Measurements from ENCODE around the gene MRPL20. TPM values are rescaled to one million over a fixed set of nuclear protein-coding genes. Genes with fewer than 3 reads are reported as not detected.
A peak's percentile ranks its signal among the peaks of the same experiment; 100 is the strongest.
"Not testable (repeated sequence)": the region's sequence is repeated elsewhere in the genome, so short reads cannot be mapped to it uniquely, and the experiment has no call there.

MRPL20 gene
- total RNA-seq, 1 experiment from 2014 or later, result 60.9 TPM

GRCh38 chr1:1373815-1374588, 33.1 kb downstream of the MRPL20 start:
- in situ Hi-C loops (cut with HindIII; ENCODE audit: low sequenced_read_pairs), result loop anchor here (10.0 kb wide), 2 partner anchors 61 to 191 kb away; partner anchors contain the start of gene VWA1
- DNase-seq (ENCODE audit: low spot score), result no peak

GRCh38 chr1:1373051-1373814, 33.9 kb downstream of the MRPL20 start:
- no peak for DNase-seq (ENCODE audit: low spot score)
- in situ Hi-C loops (cut with HindIII; ENCODE audit: low sequenced_read_pairs), result loop anchor here (10.0 kb wide), 2 partner anchors 62 to 192 kb away; partner anchors contain the start of gene VWA1

- in situ Hi-C loops (cut with HindIII; ENCODE audit: low sequenced_read_pairs), result loop anchor here (10.0 kb wide), 2 partner anchors 63 to 193 kb away; partner anchors contain the start of gene VWA1
- DNase-seq (ENCODE audit: low spot score), result peak; percentile 36
Measured at GRCh38 chr1:1371746-1372711, 35.1 kb downstream of the MRPL20 start.

DNA sequence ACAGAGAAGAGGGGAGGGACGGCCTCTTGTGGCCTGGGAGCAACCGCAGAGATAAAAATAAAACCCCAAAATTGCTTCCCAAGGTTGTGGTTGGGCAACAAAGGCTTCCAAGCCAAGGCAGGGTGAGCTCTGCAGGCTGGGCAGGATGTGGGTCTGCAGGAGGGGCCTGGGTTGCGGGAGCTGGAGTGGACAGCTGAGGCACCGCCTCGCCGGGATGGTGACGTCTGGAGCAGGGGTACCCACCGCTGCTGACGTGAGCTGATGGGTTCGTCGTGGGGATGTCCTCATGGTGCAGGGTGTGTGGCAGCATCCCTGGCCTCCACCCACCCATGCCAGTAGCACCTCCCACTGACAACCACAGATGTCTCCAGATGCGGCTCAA, 35.7 kb downstream of the MRPL20 start:
- DNase-seq (ENCODE audit: low spot score), result no peak
- in situ Hi-C loops (cut with HindIII; ENCODE audit: low sequenced_read_pairs), result loop anchor here (10.0 kb wide), 2 partner anchors 63 to 193 kb away; partner anchors contain the start of gene VWA1

GRCh38 chr1:1370771-1371300, 36.3 kb downstream of the MRPL20 start:
- no peak for DNase-seq (ENCODE audit: low spot score)
- in situ Hi-C loops (cut with HindIII; ENCODE audit: low sequenced_read_pairs), result loop anchor here (10.0 kb wide), 2 partner anchors 64 to 194 kb away; partner anchors contain the start of gene VWA1

DNA sequence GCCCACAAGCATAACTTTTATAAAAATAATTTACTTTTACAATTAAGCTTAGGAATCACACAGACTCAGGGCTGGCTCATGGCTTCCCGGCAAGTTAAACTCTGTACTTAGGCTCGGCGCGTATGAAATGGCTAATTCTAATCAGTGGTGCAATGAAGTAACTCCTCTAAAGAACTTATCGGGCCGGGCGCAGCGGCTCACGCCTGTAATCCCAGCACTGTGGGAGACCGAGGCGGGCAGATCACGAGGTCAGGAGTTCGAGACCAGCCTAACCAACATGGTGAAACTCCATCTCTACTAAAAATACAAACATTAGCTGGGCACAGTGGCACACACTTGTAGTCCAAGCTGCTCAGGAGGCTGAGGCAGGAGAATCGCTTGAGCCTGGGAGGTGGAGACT, 37.0 kb downstream of the MRPL20 start:
- DNase-seq (ENCODE audit: low spot score), result not testable (repeated sequence)
- in situ Hi-C loops (cut with HindIII; ENCODE audit: low sequenced_read_pairs), result loop anchor here (10.0 kb wide), 2 partner anchors 65 to 195 kb away; partner anchors contain the start of gene VWA1

- DNase-seq (ENCODE audit: low spot score), result no peak
- in situ Hi-C loops (cut with HindIII; ENCODE audit: low sequenced_read_pairs), result no loop called here
Measured at GRCh38 chr1:1367315-1367714, 39.8 kb downstream of the MRPL20 start.

GRCh38 chr1:1366699-1367066, 40.4 kb downstream of the MRPL20 start:
- no peak for DNase-seq (ENCODE audit: low spot score)
- in situ Hi-C loops (cut with HindIII; ENCODE audit: low sequenced_read_pairs), result no loop called here

- DNase-seq (ENCODE audit: low spot score), result no peak
- in situ Hi-C loops (cut with HindIII; ENCODE audit: low sequenced_read_pairs), result no loop called here
Measured at GRCh38 chr1:1365875-1366698, 41.0 kb downstream of the MRPL20 start.

DNA sequence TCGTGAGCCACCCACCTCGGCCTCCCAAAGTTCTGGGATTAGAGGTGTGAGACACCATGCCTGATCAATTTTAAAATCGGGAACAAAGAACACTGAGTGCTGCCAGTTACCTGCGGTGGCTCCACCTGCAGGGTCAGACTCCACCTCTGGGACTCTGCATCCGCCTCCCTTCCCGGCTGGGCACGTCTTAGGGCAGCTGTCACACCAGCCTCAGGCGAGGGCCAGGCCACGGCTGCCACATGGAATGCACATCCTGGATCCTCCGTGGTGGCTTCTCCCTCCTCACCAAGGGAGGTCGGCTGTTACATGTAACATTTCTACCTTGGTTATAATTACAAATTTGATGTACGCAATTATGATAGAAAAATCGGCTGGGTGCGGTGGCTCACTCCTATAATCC, 42.8 kb downstream of the MRPL20 start:
- in situ Hi-C loops (cut with HindIII; ENCODE audit: low sequenced_read_pairs), result no loop called here

GRCh38 chr1:1361982-1362423, 45.1 kb downstream of the MRPL20 start:
- in situ Hi-C loops (cut with HindIII; ENCODE audit: low sequenced_read_pairs), result no loop called here
- no peak for DNase-seq (ENCODE audit: low spot score)

More for the DNA sequence above, 42.8 kb downstream of the MRPL20 start:
- no peak for DNase-seq (ENCODE audit: low spot score)

DNA sequence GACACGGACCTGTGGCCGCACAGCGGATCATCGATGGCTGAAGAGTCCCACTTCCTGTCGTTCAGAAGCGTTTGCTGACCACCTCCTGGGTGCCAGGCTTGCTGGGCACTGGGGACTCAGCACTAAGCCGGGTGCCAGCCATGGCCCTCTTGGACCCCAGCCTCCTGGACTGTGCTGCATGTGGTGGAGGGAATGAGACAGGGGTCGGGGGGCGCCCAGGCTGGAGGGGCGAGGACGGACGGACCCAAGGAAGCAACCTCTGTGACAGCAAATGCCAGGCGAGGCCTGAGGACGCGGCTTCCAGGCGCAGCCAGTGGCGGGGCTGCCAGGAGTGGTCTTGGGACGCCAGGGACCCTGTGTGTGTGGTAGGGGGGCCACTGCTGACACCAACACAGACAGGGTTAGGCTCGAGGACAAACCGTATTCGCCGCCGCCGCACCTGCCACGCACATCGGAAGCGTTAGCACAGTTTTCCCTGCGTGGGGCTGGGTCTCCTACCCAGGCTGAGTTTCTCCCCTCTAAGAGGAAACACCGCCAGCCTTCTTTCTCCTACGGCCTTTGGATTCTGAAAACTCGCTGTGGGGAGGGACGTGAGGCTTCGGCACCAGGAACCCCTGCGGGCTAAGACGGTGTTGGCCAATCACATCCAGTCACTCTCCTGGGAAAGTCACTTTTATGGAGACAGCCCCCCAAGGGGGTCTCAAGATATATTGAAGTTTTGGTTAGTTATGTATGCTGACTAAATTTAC, 45.7 kb downstream of the MRPL20 start:
- in situ Hi-C loops (cut with HindIII; ENCODE audit: low sequenced_read_pairs), result no loop called here
- no peak for DNase-seq (ENCODE audit: low spot score)

DNA sequence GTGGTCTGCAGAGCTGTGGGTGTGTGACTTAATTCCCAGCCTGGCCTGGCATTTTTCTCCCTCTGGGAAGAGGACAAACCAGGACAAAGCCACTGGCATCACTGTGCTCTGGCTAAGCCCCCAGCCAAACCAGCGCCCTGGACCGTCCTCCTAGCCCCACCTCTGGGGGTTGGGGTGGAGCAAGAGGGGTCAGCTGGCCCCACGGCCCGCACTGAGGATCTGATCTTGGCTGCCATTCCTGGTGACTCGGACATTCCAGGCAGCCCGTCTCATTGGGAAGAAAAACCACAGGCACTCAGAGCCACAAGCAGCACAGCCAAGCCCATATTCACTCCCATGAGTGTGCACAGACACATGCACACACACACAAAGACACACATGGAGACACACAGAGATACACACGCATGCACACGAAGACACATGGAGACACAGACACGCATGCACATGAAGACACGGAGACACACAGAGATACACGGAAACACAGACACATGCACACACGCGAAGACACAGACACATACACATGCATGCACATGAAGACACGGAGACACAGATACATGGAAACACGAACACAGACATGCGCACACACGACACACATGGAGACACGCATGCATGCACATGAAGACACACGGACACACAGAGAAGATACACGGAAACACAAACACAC, 46.5 kb downstream of the MRPL20 start:
- in situ Hi-C loops (cut with HindIII; ENCODE audit: low sequenced_read_pairs), result no loop called here
- no peak for DNase-seq (ENCODE audit: low spot score)

DNA sequence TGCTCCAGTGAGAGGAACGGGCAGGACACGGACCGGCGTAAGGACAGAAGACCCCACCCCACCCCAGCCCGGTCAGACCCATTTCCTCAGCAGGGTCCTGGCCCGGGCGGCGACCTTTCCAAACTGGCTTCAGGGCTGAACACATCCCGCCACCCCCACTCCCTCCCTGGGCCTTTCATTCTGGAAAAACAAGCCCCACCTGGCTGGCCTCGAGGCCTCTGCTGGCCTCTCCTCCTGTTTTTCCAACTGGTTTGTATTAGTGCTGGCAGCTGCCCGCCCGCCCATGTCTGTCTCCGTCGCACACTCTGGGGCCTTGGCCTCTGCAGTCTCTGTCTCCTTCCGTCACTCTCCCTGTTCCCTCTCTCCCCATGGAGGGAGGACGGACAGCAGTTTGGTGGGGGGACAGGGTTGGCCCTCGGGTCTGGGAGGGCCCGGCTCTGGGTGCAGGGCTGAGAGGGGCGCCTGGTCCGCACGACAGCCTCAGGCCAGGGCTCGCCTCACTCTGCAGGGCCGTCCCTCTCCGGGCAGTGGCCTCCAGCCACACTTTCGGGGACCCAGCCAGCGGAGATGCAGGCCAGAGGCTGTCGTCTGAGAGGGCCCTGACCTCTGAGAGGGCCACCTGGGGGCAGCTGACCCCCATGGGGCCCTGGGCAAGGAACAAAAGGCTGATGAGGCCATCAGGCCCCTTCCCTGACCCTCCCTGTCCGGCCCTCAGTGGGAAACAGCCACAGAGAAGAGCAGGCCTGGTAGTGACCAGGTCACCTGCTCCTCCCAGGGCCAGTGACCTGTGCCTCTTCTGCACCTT, 47.2 kb downstream of the MRPL20 start:
- no peak for DNase-seq (ENCODE audit: low spot score)
- in situ Hi-C loops (cut with HindIII; ENCODE audit: low sequenced_read_pairs), result no loop called here

DNA sequence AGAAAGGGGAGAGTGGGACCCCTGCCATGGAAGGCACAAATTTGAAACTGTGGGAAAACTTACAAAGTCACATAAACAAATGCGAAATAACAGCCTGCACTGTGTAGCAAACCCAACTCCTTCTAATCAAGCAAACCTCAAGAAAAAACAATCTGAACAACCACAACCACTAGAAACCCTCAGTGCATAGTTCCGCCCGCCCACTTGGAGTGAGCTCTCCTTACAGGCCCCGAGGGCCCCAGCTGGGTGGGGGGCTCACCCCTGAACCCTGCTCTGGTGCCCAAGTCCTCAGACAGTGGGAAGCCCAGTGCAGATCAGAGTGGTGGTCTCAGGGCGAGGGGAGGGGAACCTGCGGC, 47.8 kb downstream of the MRPL20 start:
- in situ Hi-C loops (cut with HindIII; ENCODE audit: low sequenced_read_pairs), result no loop called here
- DNase-seq (ENCODE audit: low spot score), result no peak
